GM21447 (cell line): Measurements from ENCODE around the gene BRF1.

Experiments used
- ATAC-seq: cut with Tn5 transposase; IDR thresholded peaks from one replicate; pipeline ENCODE4 v1.9.1; 2021; ENCODE audit not compliant: unreplicated experiment

The BRF1 gene

GRCh38 chr14:105161309-105161708 lies 139.5 kb downstream of the BRF1 start:
- ATAC-seq: no peak

- ATAC-seq: no peak
Observed at GRCh38 chr14:105160776-105161175, 140.0 kb downstream of the BRF1 start.

DNA sequence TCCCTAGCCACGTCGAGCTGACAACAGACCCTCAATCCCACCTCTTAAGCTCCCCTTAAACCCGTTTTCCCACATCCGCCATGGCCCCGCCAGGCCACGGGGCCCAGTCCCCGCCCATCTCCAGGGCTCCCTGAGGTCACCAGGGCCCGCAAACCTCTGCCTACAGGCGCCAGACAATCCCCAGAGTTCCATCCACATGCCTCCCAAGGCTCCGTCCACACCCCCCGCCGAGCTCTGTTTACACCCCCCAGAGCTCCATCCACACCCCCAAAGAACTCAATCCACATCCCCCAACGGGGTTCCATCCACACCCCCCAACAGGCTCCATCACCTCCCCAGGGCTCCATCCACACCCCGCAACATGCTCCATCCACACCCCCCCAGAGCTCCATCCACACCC lies 141.5 kb downstream of the BRF1 start:
- ATAC-seq: no peak
